ENCODE results near the gene MGMT.
"Not testable (repeated sequence)": the region's sequence is repeated elsewhere in the genome, so short reads cannot be mapped to it uniquely, and the experiment has no call there.

MGMT gene

DNA sequence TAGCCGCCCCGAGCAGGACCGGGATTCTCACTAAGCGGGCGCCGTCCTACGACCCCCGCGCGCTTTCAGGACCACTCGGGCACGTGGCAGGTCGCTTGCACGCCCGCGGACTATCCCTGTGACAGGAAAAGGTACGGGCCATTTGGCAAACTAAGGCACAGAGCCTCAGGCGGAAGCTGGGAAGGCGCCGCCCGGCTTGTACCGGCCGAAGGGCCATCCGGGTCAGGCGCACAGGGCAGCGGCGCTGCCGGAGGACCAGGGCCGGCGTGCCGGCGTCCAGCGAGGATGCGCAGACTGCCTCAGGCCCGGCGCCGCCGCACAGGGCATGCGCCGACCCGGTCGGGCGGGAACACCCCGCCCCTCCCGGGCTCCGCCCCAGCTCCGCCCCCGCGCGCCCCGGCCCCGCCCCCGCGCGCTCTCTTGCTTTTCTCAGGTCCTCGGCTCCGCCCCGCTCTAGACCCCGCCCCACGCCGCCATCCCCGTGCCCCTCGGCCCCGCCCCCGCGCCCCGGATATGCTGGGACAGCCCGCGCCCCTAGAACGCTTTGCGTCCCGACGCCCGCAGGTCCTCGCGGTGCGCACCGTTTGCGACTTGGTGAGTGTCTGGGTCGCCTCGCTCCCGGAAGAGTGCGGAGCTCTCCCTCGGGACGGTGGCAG lies at the start of gene MGMT:
TSS of gene MGMT (plus strand) at position 539 of the 656 bp plus-strand sequence.
- peak within 1 kb of the TSS; percentile 82; the same call in 1 of the 2 replicates for H3K4me3 ChIP-seq (ENCODE audit: low read length)
- TF ChIP-seq ZNF274 (IDR thresholded peaks at IDR 0.05; ENCODE audit: low read depth, low read length), result no peak

- TF ChIP-seq ZNF274 (IDR thresholded peaks at IDR 0.05; ENCODE audit: low read depth, low read length), result no peak
- no peak overlapping the region for H3K4me3 ChIP-seq (ENCODE audit: low read length)
These were observed 49.2 kb upstream of the MGMT start for GRCh38 chr10:129417870-129418269.

DNA sequence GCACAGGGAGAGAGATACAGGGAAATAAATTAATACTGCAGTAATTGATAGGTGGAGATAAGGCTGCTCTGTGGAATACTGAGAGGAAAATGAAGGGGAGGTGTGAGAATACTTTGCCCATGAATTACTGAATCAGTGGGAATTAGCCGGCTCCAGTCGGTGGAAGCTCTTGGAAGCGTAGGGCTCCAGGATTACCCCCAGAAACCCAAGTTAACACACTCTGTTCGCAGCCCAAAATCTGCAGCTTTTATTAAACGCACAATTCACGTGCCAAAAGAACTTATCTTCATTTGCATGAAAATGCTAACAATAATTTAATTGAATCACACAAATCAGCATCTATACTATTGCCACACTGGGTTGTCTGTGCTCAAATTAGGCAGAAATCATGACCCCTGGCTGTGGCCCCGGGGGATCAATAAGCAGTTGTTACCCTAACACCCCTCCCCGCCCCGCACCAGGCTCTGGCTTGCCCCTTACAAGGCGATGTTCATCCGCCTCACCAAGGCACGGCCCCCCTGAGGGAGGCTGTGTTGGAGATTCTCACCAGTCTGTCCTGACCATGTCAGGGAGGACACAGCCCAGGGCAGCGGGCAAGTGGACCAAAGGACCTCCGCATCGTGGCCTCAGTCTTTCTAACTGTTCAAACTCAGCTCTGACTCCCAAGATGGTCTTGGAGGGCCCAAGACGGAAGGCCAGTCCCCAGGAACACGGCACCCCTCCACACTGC lies 48.4 kb upstream of the MGMT start:
- TF ChIP-seq ZNF274 (IDR thresholded peaks at IDR 0.05; ENCODE audit: low read depth, low read length), result no peak
- no peak overlapping the region for H3K4me3 ChIP-seq (ENCODE audit: low read length)

DNA sequence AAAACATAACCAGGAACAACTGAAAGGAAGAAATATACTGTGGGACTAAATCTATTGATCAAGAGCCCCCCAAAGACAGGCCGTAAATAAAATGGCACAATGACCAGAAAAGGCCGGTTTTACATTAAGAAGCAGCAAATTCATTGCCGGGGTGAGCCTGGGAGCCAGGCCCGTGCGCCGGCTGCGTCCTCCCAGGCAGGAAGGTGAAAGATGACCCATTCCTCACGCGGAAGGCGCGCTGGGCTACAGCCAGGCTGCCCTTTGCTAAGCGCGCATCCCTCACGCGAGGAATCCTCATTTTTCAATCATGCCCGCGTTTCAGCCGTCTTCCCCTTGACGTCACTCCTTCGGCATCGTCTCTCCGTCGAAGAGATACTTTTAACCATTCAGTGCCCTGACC lies 47.6 kb upstream of the MGMT start:
- H3K4me3 ChIP-seq (ENCODE audit: low read length), result no peak overlapping the region
- no peak for TF ChIP-seq ZNF274 (IDR thresholded peaks at IDR 0.05; ENCODE audit: low read depth, low read length)

GRCh38 chr10:129421399-129422010 lies 45.5 kb upstream of the MGMT start:
- no peak overlapping the region for H3K4me3 ChIP-seq (ENCODE audit: low read length)
- no peak for TF ChIP-seq ZNF274 (IDR thresholded peaks at IDR 0.05; ENCODE audit: low read depth, low read length)

DNA sequence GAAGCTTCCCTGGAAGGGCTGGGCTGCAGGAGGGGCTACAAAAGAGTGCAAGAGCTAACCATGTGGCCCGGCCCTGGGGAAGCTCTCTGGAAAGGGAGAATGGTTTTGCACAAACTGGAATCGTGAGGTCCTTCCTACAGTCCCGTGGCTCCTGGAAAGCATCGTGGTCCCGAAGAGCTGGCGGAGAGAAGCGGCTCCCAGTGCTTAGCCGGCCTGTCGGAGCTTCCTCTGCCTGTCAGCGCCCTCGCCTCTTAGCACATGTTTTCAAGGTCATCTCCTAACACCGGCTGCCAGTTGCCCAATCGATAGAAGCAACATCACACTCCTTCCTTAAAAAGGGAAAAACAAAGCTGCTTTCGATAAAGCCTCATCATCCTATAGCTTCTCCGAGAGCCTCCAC lies 42.1 kb upstream of the MGMT start:
- TF ChIP-seq ZNF274 (IDR thresholded peaks at IDR 0.05; ENCODE audit: low read depth, low read length), result no peak
- H3K4me3 ChIP-seq (ENCODE audit: low read length), result no peak overlapping the region

- H3K4me3 ChIP-seq (ENCODE audit: low read length), result no peak overlapping the region
- no peak for TF ChIP-seq ZNF274 (IDR thresholded peaks at IDR 0.05; ENCODE audit: low read depth, low read length)
These were observed 40.4 kb upstream of the MGMT start for GRCh38 chr10:129426606-129427005.

- no peak overlapping the region for H3K4me3 ChIP-seq (ENCODE audit: low read length)
- TF ChIP-seq ZNF274 (IDR thresholded peaks at IDR 0.05; ENCODE audit: low read depth, low read length), result no peak
These were observed 33.8 kb upstream of the MGMT start for GRCh38 chr10:129433266-129433665.

GRCh38 chr10:129435724-129436123 lies 31.3 kb upstream of the MGMT start:
- H3K4me3 ChIP-seq (ENCODE audit: low read length), result not testable (repeated sequence)

- TF ChIP-seq ZNF274 (IDR thresholded peaks at IDR 0.05; ENCODE audit: low read depth, low read length), result no peak
- no peak overlapping the region for H3K4me3 ChIP-seq (ENCODE audit: low read length)
These were observed 29.0 kb upstream of the MGMT start for GRCh38 chr10:129438024-129438423.

GRCh38 chr10:129440247-129440646 lies 26.8 kb upstream of the MGMT start:
- no peak for TF ChIP-seq ZNF274 (IDR thresholded peaks at IDR 0.05; ENCODE audit: low read depth, low read length)
- no peak overlapping the region for H3K4me3 ChIP-seq (ENCODE audit: low read length)

- H3K4me3 ChIP-seq (ENCODE audit: low read length), result no peak overlapping the region
- no peak for TF ChIP-seq ZNF274 (IDR thresholded peaks at IDR 0.05; ENCODE audit: low read depth, low read length)
These were observed 26.2 kb upstream of the MGMT start for GRCh38 chr10:129440722-129441316.

GRCh38 chr10:129441372-129442009 lies 25.6 kb upstream of the MGMT start:
- no peak for TF ChIP-seq ZNF274 (IDR thresholded peaks at IDR 0.05; ENCODE audit: low read depth, low read length)

GRCh38 chr10:129442866-129443265 lies 24.2 kb upstream of the MGMT start:
- no peak overlapping the region for H3K4me3 ChIP-seq (ENCODE audit: low read length)
- no peak for TF ChIP-seq ZNF274 (IDR thresholded peaks at IDR 0.05; ENCODE audit: low read depth, low read length)

More at GRCh38 chr10:129441372-129442009, 25.6 kb upstream of the MGMT start:
- no peak overlapping the region for H3K4me3 ChIP-seq (ENCODE audit: low read length)
